Measurements from ENCODE around the gene ACVRL1. TPM values are rescaled to one million over a fixed set of nuclear protein-coding genes. Genes with fewer than 3 reads are reported as not detected.

Gene ACVRL1
- total and polyA plus RNA-seq, 9 of the 15 experiments (the other 6 are each of a cell fraction or from before 2014, with no cell fraction given) = 0.07 to 1.4 (median 0.30) TPM

DNA sequence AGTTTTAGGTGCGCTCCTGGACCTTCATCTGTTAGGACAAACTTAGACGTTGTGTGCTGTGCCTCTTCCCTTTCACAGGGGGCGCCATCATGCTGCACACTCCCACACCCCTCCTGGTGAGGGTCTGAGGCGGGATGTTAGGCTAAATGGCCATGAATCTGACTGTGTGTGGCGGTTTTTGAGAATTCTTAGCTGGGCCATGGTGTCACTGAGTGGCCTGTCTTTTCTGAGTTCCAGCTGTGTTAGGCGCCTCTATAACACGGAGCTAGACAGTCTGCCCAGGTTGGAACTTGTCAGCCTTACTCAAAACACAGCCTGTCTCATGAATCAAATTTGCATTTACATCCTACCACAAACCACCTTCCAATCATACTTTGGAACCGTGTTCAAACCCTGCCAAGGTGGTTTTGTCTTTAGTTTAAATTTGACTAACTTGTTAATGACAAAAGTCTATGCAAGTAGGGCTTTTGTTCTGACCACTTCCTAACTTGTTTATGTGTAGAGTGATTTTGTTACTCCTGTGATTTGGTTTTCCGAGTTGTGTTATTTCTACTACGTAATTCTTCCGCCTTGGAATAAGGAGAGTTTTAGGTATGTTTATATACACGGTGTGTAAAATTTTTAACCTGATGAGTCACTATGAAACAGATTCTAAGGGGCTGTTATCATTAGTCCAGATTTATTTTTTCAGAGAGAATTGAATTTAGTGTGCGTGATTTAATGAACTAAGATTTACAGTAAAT lies 63.8 kb downstream of the ACVRL1 start (continued):
- TF ChIP-seq SMC3 (conservative IDR thresholded peaks at IDR 0.05; ENCODE audit: insufficient read depth, low read depth, low read length) = no peak
- TF ChIP-seq, protein P1, sequence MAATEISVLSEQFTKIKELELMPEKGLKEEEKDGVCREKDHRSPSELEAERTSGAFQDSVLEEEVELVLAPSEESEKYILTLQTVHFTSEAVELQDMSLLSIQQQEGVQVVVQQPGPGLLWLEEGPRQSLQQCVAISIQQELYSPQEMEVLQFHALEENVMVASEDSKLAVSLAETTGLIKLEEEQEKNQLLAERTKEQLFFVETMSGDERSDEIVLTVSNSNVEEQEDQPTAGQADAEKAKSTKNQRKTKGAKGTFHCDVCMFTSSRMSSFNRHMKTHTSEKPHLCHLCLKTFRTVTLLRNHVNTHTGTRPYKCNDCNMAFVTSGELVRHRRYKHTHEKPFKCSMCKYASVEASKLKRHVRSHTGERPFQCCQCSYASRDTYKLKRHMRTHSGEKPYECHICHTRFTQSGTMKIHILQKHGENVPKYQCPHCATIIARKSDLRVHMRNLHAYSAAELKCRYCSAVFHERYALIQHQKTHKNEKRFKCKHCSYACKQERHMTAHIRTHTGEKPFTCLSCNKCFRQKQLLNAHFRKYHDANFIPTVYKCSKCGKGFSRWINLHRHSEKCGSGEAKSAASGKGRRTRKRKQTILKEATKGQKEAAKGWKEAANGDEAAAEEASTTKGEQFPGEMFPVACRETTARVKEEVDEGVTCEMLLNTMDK (IDR thresholded peaks at IDR 0.05; ENCODE audit: borderline replicate concordance, insufficient read depth, low read depth, low read length, poor library complexity, severe bottlenecking) = peak; percentile 63
- TF ChIP-seq TAF15 (IDR thresholded peaks at IDR 0.05; ENCODE audit: low read depth, low read length) = no peak
- TF ChIP-seq, protein P2, sequence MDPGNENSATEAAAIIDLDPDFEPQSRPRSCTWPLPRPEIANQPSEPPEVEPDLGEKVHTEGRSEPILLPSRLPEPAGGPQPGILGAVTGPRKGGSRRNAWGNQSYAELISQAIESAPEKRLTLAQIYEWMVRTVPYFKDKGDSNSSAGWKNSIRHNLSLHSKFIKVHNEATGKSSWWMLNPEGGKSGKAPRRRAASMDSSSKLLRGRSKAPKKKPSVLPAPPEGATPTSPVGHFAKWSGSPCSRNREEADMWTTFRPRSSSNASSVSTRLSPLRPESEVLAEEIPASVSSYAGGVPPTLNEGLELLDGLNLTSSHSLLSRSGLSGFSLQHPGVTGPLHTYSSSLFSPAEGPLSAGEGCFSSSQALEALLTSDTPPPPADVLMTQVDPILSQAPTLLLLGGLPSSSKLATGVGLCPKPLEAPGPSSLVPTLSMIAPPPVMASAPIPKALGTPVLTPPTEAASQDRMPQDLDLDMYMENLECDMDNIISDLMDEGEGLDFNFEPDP (CRISPR knock-in tag; IDR thresholded peaks at IDR 0.05) = no peak
- no peak for TF ChIP-seq ZC3H8 (IDR thresholded peaks at IDR 0.05)
- 0 out of 2 replicates have a peak, but pooled peaks have one; percentile 30 for TF ChIP-seq KLF16 (IDR thresholded peaks at IDR 0.05)
- no peak for TF ChIP-seq SETDB1 (IDR thresholded peaks at IDR 0.05; ENCODE audit: low read length)
- no peak for TF ChIP-seq RBM17 (IDR thresholded peaks at IDR 0.05; ENCODE audit: borderline replicate concordance, low read depth, low read length)
- TF ChIP-seq ARHGAP35 (IDR thresholded peaks at IDR 0.05; ENCODE audit: partially characterized antibody) = no peak
- no peak for TF ChIP-seq ETV5 (CRISPR knock-in tag; IDR thresholded peaks at IDR 0.05; ENCODE audit: low read depth)
- TF ChIP-seq ELF2 (CRISPR knock-in tag; IDR thresholded peaks at IDR 0.05) = 0 out of 2 replicates have a peak, but pooled peaks have one; percentile 23
- TF ChIP-seq CBFB (CRISPR knock-in tag; IDR thresholded peaks at IDR 0.05) = no peak
- TF ChIP-seq E2F4 (CRISPR knock-in tag; IDR thresholded peaks at IDR 0.05; ENCODE audit: low read depth) = no peak
- TF ChIP-seq NFIC (IDR thresholded peaks at IDR 0.05) = no peak
- peak in 1 of 3 experiments; percentile 31 for TF ChIP-seq YY1 (IDR thresholded peaks at IDR 0.05; ENCODE audit: borderline replicate concordance in 1 of 3, control insufficient read depth in 1 of 3, extremely low read depth in 1 of 3, insufficient read depth in 3 of 3, insufficient read length in 1 of 3, insufficient replicate concordance in 2 of 3, low read depth in 1 of 3, low read length in 2 of 3)
